Renal cortical epithelial cell (primary cell): Measurements from ENCODE around the gene NME7. TPM values are rescaled to one million over a fixed set of nuclear protein-coding genes. Genes with fewer than 3 reads are reported as not detected.
"Not testable (repeated sequence)": the region's sequence is repeated elsewhere in the genome, so short reads cannot be mapped to it uniquely, and the experiment has no call there.

Experiments
- DNase-seq: peaks from one replicate; pipeline ENCODE4 v3.0.0-alpha.2; 2011; ENCODE audit warnings: low read depth
- total RNA-seq: library from RNA; depleted of rRNA; stranded (reverse); fragments of >200 nt; gene quantifications from 2 replicates; pipeline ENCODE4 v1.2.3, GENCODE V29; 2014

Gene NME7
- 41.7 and 70.7 TPM in 2 replicates for total RNA-seq

GRCh38 chr1:169367686-169368405, at the start of gene NME7, which contains the start of gene BLZF1:
Gene NME7, minus strand, starts transcription at chr1:169367797. Its CDS starts 87 bp downstream, at chr1:169367710.
Gene BLZF1, plus strand, starts transcription at chr1:169368195. Its CDS starts 1,328 bp downstream, at chr1:169369523.
- DNase-seq, result peak; percentile 96

GRCh38 chr1:169414952-169415351, 47.4 kb upstream of the NME7 start:
- no peak for DNase-seq

- not testable (repeated sequence) for DNase-seq
Observed at GRCh38 chr1:169408340-169408739, 40.7 kb upstream of the NME7 start.

GRCh38 chr1:169402578-169402977, 35.0 kb upstream of the NME7 start:
- DNase-seq, result not testable (repeated sequence)

- DNase-seq, result no peak
Observed at GRCh38 chr1:169395955-169396354, 28.4 kb upstream of the NME7 start.

GRCh38 chr1:169392406-169392805, 24.8 kb upstream of the NME7 start:
- DNase-seq, result peak; percentile 33

- DNase-seq, result no peak
Observed at GRCh38 chr1:169390303-169390702, 22.7 kb upstream of the NME7 start.

- no peak for DNase-seq
Observed at GRCh38 chr1:169387399-169387798, 19.8 kb upstream of the NME7 start.

GRCh38 chr1:169383449-169383848, 15.9 kb upstream of the NME7 start:
- no peak for DNase-seq

- no peak for DNase-seq
Observed at GRCh38 chr1:169381162-169381561, 13.6 kb upstream of the NME7 start.

GRCh38 chr1:169371404-169371803, 3.8 kb upstream of the NME7 start:
- DNase-seq, result no peak

- DNase-seq, result peak; percentile 12
Observed at GRCh38 chr1:169368406-169368769, 791 bp upstream of the NME7 start.

GRCh38 chr1:169367096-169367685, 406 bp downstream of the NME7 start:
- DNase-seq, result peak; percentile 11

GRCh38 chr1:169364948-169365347, 2.6 kb downstream of the NME7 start:
- peak; percentile 29 for DNase-seq

- DNase-seq, result peak; percentile 83
Observed at GRCh38 chr1:169363046-169363730, 4.4 kb downstream of the NME7 start.

- peak; percentile 3 for DNase-seq
Observed at GRCh38 chr1:169361281-169361680, 6.3 kb downstream of the NME7 start.

GRCh38 chr1:169360415-169360814, 7.2 kb downstream of the NME7 start:
- DNase-seq, result no peak

- DNase-seq, result peak; percentile 57
Observed at GRCh38 chr1:169348383-169349036, 19.1 kb downstream of the NME7 start.

- DNase-seq, result no peak
Observed at GRCh38 chr1:169347688-169348382, 19.8 kb downstream of the NME7 start.

- DNase-seq, result no peak
Observed at GRCh38 chr1:169346036-169346589, 21.5 kb downstream of the NME7 start.

- DNase-seq, result no peak
Observed at GRCh38 chr1:169345511-169345910, 22.1 kb downstream of the NME7 start.
